Stimulated activated CD4-positive, alpha-beta T cell treated with anti-CD3 and anti-CD28 coated beads, TNF-alpha, amount 100 ng/mL, for 48 hours (primary cell): ENCODE measurements around the gene MUC4.
"Not testable (repeated sequence)": the region's sequence is repeated elsewhere in the genome, so short reads cannot be mapped to it uniquely, and the experiment has no call there.

Experiments
- DNase-seq, 3 donors: peaks; one replicate each; pipeline ENCODE4 v3.0.0-alpha.2; 2020; ENCODE audit warnings: low read depth in 3 of 3

The MUC4 gene

DNA sequence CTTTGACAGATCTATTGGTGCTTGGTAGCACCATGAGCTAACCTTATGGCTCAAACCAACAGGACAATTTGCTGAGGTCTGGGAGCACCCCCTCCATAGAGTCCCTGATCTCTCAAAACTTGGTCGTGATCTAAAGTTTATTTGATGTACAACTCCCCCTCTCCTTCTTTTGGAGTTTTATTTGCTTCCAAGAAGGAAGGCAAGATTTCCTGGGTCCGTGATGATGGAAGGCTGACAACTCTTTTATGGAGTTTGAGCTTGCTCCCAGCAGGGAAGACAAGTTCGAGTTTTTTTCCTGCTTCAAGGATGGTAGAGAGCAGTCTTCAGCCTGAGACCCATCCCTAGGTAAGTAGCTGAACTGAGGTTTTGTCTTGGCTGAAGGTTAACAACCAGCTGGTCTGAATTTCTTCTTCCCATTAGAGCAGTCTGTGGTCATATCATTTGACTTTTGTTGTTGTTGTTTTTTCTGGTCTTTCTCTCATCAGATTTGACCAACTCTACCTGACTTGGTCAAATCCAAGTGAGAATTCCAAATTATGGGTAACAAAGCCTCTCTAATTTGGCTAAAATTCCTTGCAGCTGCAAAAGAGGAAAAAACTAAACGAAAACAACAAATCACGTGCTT is 93.8 kb downstream of the MUC4 start:
- DNase-seq, result no peak

DNA sequence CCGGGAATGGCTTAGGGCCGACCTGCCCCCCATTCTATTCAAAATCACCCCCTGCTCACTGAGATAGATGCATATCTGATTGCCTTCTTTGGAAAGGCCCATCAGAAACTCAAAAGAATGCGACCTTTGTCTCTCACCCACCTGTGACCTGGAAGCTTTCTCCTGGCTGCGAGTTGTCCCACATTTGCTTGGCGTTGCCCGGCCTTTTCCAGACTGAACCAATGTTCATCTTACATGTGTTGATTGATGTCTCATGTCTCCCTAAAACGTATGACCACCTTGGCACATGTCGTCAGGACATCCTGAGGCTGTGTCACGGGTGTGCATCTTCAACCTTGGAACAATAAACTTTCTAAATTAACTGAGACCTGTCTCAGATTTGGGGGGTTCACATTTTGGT is 94.3 kb downstream of the MUC4 start:
- DNase-seq, result no peak

DNA sequence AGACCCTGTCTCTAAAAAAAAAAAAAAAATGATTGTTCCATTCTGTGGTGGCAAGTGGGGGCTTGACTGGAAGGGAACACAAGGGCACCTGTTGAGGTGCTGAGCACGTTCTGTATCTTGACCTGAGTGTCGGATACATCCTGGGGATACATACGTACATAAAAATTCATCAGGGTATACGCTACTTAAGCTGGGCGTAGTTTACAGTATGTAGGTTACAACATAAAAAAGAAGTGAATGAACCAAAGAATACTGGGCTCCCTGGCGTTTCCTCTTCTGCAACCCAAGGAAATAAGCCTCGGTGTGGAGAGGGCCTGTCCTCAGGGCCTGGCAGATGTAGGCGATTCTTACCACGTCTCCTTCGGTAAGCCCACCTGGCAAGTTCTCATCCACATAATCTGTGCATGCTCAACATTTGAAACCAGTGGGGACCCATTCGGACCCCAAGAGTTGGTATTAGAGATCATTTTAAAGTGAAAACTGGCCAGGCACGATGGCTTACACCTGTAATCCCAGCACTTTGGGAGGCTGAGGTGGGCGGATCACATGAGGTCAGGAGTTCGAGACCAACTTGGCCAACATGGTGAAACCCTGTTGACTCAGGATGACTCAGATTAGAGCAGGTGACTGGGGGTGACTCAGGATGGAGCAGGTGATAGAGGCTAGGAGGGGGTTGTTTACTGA is 96.0 kb downstream of the MUC4 start:
- DNase-seq, result peak in 2 of 3 donors; percentile 25 to 48

DNA sequence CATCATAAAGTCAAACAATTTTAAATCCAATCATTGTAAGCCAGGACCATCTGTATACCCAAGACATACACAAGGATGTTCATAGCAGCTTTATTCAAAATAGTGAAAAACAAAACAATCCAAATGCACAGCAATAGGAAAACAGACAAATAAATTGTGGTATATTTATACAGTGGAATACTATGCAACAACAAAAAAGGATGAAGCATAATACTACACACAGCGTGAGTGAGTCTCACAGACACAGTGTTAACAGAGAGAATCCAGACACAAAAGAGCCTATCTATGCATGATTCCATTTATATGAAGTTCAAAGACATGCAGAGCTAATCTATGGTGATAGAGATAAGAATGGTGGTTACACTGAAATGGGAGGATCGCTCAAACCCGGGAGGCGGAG is 96.6 kb downstream of the MUC4 start:
- no peak for DNase-seq

DNA sequence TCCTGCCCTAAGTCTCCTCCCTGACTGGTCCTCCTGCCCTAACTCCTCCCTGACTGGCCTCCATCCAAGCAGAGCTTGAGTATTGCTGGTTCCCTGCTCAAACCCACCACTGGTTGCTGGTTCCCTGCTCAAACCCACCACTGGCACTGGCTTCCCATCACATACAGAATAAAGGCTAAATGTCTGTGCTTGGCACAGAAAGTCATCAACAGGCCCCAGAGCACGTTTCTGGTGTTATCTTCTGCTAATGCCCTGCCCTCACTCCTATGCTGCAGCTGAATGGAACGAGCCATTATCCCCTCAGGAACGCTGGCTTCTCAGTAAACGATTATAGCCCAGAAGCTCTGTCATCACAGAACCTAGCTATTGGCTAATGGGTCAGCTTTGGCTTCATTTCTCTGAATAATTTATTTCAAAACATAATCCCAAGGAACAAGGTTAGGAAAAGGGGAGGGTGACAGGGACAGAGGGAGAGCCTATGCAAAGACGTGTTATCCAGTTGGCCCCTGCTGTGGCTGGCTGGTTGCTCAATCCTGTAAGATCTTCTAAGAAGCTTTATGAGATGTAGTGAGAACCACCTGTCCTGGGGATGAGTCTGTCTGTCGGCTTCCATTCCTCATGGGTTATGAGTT is 97.2 kb downstream of the MUC4 start:
- DNase-seq, result no peak

DNA sequence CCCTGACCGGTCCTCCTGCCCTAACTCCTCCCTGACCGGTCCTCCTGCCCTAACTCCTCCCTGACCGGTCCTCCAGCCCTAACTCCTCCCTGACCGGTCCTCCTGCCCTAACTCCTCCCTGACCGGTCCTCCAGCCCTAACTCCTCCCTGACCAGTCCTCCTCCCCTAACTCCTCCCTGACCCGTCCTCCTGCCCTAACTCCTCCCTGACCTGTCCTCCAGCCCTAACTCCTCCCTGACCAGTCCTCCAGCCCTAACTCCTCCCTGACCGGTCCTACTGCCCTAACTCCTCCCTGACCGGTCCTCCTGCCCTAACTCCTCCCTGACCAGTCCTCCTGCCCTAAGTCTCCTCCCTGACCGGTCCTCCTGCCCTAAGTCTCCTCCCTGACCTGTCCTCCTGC is 98.6 kb downstream of the MUC4 start:
- not testable (repeated sequence) for DNase-seq

DNA sequence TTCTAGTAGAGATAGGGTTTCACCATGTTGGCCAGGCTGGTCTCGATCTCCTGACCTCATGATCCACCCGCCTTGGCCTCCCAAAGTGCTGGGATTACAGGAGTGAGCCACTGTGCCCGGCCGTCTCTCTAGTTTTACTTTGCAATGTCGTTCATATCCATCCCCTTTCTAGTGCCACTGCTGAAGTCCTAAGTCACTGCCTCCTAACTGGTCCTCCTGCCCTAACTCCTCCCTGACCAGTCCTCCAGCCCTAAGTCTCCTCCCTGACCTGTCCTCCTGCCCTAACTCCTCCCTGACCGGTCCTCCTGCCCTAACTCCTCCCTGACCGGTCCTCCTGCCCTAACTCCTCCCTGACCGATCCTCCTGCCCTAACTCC is 99.2 kb downstream of the MUC4 start:
- DNase-seq, result not testable (repeated sequence)

DNA sequence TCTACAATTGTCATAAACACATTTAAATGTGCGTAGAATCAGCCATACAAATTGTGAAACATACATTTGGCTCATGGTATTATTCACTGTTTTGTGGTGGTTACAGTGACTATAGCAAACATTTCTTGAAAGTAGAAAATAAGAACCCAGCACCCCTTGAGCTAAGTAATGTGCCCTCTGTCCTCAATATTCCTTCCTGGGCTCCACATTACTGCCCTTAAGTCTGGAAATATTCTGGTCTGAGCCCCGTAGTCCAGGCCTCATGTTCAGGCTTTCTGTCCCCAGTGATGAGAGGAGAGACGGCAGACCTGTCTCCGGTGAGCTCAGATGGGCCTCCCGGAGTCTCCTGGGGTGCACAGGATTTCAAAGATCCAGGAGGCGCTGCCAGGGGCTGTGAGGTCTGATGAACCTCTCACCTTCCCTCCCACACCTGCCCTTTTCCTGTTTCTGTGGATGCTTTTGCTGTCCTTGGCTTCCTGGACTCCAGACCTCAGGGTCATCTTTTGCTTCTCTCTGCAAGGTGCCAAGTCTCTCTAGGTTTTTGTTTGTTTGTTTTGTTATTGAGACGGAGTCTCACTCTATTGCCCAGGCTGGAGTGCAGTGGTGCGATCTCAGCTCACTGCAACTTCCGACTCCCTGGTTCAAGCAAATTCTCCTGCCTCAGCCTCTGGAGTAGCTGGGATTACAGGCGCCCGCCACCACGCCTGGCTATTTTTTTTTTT is 99.8 kb downstream of the MUC4 start:
- no peak for DNase-seq

DNA sequence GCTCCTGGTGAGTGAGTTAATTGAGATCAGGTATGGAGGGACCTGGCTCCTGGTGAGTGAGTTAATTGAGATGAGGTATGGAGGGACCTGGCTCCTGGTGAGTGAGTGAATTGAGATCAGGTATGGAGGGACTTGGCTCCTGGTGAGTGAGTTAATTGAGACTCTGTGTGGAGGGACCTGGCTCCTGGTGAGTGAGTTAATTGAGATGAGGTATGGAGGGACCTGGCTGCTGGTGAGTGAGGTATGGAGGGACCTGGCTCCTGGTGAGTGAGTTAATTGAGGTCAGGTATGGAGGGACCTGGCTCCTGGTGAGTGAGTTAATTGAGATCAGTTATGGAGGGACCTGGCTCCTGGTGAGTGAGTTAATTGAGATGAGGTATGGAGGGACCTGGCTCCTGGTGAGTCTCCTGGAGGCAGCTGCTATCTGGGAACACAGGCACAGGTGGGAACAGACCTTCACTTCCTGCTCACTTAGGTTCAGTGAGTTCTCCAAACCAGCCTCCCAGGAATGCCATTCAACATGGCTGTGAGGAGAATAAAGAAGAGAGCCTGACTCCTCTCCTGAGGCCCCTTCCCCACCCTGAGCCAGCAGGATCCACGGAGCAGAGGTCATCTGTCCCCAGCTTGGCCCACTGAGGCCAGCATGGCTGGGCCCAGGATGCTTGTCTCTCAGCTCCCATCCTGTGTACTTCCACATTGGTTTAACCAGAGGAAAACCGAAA is 100.5 kb downstream of the MUC4 start:
- not testable (repeated sequence) for DNase-seq

DNA sequence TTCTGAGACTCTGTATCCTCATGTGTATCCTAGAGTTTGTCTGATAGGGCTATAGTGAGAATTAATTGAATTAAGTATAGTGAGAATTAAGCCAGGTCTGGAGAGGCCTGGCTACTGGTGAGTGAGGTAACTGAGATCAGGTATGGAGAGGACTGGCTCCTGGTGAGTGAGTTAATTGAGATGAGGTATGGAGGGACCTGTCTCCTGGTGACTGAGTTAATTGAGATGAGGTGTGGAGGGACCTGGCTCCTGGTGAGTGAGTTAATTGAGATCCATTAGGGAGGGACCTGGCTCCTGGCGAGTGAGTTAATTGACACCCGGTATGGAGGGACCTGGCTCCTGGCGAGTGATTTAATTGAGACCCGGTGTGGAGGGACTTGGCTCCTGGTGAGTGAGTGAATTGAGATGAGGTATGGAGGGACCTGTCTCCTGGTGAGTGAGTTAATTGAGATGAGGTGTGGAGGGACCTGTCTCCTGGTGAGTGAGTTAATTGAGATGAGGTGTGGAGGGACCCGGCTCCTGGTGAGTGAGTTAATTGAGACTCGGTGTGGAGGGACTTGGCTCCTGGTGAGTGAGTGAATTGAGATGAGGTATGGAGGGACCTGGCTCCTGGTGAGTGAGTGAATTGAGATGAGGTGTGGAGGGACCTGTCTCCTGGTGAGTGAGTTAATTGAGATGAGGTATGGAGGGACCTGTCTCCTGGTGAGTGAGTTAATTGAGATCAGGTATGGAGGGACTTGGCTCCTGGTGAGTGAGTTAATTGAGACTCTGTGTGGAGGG is 101.4 kb downstream of the MUC4 start:
- not testable (repeated sequence) for DNase-seq

DNA sequence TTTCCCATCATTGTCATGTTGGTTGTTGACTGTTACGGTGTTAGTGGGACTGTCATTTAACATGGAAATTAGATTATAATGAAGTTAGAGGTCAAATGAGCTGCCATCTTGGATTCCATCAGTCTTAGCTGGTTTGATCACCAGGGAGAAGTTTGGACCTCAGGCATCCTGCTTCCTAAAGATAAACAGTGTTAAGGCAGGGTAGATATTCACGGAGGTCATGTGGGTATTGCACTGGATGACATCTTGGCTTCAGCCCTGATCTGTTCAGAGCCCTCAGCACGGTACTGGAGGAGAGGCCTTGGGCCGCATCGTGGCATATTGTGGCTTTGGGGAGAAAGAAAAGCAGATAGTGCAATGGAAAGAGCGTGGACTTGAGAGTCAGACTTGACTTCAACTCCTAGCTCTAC is 102.0 kb downstream of the MUC4 start:
- no peak for DNase-seq

DNA sequence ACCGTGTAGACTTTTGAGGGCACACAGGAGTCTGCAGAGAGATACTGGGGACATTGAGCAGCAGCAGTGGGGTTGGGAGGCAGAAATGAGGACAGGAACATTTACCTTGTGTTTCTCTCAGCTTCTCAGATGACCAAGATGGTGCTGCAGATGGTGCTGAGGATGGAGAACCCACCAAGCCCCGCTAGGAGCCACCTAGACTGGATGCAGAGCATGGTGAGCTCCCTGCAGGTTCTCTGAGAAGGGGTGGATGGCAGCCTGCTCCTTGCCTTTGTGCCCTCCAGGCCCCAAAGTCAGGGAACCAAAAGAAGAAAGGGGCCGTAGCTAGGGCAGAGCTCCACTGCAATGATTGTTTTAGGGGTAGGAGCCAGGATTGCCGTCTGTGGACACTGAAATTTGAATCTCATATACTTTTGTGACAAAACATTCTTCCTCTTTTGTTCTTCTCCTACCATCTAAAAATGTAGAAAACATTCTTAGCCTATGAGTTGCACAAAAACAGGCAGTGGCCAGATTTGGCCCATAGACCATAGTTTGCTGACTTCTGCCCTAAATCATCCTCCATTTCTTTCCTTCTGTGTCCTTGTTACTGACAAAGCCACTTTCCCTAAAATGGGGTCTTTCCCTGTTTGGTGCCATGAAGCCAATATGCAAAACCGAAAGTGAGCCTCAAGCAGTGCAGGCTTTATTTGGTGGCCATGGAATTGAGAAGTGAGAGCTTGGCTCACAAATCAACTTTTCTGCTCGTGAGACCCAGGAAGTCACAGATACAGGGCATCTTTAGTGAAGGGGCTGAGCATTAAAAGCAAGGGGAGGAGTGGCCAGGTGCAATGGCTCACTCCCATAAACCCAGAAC is 102.9 kb downstream of the MUC4 start:
- DNase-seq, result no peak

DNA sequence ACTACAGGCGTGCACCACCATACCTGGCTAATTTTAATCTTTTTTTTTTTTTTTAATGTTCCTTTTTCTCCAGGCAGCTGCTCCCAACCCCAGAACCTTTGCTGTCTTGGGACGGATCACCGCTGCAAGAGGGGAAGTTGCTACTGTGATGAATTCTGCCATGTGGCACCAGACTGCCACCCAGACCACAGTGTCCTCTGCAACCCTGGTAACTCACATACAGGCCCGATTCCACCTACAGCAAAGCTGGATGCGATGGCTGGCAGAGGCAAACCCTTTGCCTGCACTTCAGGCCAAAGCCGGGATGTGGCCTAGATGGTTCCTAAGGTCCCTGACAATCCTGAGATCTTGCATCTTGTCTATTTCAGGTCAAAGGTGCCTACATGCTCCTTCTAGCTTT is 103.7 kb downstream of the MUC4 start:
- no peak for DNase-seq

DNA sequence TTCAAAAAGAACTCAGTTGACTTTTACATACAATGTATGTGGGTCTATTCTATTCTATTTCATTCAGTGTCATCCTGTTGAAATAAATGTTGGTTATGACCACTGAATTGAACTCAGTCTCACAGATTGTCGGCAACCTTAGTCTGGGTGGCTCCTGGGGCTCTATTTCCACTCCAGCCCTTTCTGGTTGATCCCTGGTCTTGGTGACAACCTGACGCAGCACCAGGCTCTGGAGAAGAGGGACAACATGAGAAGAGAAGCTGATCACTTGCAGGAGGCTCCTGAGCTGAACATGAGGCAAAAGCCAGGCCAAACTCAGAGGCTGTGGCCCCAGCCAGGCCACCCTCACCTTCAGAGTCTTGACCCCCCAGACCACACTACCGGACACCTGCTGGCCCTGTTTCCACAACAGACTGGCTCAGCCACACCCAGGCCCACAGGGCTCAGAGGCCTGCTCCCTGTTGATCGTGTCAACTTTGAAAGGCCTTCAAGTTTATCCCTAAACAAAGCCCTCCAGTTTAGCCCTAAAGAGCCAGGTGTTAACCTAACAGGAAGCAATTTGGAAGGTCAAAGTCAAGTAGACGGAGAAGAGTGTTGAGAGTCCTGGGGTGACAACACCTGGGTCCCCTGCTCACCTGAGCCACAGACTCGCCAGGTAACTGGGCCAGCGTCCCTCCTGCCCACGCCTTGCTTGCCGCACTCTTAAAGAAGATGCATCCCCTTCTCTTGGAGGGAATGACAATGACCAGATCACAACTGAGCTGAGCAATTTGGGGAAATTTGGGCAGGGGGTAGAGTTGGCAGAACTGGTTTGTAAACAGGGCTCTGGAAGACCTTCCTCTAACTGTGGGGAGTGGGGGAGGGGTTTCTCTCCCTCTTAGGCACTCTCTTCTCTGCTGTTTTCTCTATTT is 106.4 kb downstream of the MUC4 start:
- DNase-seq, result no peak

DNA sequence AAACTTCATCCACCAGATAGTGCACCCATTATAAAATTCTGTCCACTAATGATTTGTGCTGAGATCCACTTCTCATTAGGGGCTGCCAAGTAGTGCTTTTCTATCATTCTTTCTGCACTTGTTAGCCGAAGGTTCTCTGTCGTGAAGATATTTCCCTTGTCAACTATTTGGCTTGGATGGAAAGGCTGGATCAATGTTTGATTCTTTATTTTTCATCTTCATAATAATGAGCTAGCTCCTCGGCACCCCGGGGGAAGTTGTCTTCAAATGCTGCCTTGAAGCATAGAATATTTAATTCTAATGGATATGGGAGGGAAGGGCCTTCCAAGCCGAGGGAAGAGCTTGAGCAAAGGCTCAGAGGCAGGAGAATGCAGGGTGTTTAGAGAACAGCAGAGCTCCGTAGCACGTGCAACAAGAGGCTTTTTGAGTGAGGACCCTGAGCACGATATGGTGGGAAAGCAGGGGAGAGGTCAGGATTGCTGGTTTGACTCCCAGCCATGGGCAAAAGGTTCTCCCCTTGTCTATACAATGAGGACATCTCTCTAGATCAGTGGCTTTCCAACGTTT is 107.2 kb downstream of the MUC4 start:
- DNase-seq, result no peak

DNA sequence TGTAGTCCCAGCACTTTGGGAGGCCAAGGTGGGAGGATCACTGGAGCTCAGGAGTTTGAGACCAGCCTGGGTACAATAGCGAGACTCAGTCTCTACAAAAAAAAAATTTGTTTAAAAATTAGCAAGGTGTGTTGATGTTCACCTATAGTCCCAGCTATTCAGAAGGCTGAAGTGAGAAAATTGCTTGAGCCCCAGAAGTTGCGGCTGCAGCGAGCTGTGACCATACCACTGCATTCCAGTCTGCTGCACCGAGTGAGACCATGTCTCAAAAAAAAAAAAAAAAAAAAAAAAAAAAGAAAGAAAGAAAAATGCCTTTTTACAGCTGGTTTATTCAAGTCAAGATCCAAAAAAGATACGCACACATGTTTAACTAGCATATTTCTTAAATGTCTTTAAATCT is 108.0 kb downstream of the MUC4 start:
- no peak for DNase-seq

DNA sequence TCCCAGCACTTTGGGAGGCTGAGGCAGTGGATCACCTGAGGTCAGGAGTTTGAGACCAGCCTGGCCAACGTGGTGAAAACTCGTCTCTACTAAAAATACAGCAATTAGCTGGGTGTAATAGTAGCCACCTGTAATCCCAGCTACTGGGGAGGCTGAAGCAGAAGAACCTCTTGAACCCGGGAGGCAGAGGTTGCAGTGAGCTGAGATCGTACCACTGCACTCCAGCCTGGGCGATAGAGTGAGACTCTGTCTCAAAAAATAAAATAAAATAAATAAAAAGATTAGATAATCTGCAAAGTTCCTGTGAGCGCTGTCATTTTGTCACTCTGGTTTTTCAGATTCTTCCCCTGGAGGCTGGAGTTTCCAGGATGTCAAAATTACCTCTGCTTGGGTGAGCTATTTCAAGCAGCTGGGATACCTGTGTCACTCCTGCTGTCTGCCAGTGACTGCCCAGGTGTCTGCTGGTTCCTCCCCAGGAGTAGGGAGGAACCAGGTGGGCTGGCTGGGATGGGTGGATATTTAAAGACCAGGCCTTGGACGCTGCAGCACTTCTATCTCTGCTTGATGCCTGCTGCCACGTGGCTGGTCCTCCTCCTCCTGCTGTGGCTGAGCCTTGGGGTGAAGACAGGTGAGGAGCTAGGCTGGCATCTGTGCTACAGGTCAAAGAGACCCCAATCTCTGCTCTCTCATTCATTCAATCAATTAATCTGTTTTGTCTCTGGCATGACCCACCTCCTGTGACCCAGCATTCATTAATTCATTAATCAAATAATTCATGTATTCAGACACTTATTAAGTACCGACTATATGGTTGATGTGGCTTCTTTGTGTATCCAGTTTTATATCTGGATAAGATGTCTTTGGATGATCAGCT is 110.5 kb downstream of the MUC4 start:
- no peak for DNase-seq

DNA sequence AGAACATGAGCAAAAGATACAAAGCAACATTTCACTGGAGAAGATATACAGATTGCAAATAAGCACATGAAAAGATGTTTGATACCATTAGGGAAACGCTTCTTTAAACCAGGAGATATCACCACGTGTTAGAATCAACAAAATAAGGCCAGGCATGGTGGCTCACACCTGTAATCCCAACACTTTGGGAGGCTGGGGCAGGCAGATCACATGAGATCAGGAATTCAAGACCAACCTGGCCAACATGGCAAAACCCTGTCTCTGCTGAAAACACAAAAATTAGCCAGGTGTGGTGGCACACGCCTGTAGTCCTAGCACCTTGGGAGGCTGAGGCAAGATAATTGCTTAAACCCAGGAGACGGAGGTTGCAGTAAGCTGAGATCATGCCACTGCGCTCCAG is 111.4 kb downstream of the MUC4 start:
- DNase-seq, result no peak
